K562 (cell line): Measurements from ENCODE around the gene GPR39. TPM values are rescaled to one million over a fixed set of nuclear protein-coding genes. Genes with fewer than 3 reads are reported as not detected.

ENCODE experiments used
- ATAC-seq: fragments of 200-7000 bp; cut with Tn5 transposase; 3 replicates; pipeline ENCODE4 v1.9.1; 2020; ENCODE audit warnings: moderate library complexity
- BruUV-seq: library from RNA; stranded (reverse); fragments of 400-500 nt; replicated peaks from 2 replicates; lab custom pipeline; 2021; lab: Mats Ljungman, UMichigan
- CTCF ChIA-PET: fragments of 300-600 bp; formaldehyde crosslinking; extraction: SDS; loops from one replicate; lab custom pipeline; 2021; ENCODE audit warnings: low intra/inter-chr PET ratio; lab: Yijun Ruan, JAX
- POLR2A ChIA-PET: fragments of 300-600, 350-650 bp; sonication (Branson Sonifier 250); formaldehyde crosslinking; extraction: SDS; loops from one replicate; lab custom pipeline; 2021; ENCODE audit warnings: antibody characterized with exemption, inconsistent platforms; lab: Yijun Ruan, JAX
- DNase-seq, 4 experiments: peaks; one replicate each; pipeline versions ENCODE4 v3.0.0 to v3.0.0-alpha.2; 2011 to 2018; ENCODE audit warnings: low spot score in 3 of 4, mixed read lengths in 3 of 4; ENCODE audit errors: extremely low read depth in 1 of 4
- FAIRE-seq: peaks from 2 replicates; lab custom pipeline; 2011; peaks lifted over from hg19 to GRCh38; lab: Jason Lieb, UNC
- H2AFZ ChIP-seq: 2 replicates; pipeline ENCODE4 v1.6.0; 2011; ENCODE audit warnings: low read depth, low read length, control low read depth, inconsistent platforms
- H3K27ac ChIP-seq: fragments of 200-600 bp; 3 replicates; pipeline ENCODE4 v1.8.0; 2011; ENCODE audit warnings: low read depth, mild to moderate bottlenecking, control low read depth, inconsistent platforms, low read length, moderate library complexity, mixed read lengths; ENCODE audit errors: extremely low read depth
- H3K27me3 ChIP-seq, 2 experiments: fragments of 300-600 bp in 1 of 2; 2 replicates in 1 of 2; 3 replicates in 1 of 2; pipeline versions ENCODE4 v1.6.0 to v1.8.0; 2011; ENCODE audit warnings: inconsistent platforms in 2 of 2, low read length in 2 of 2, mild to moderate bottlenecking in 1 of 2, mixed read lengths in 1 of 2, moderate library complexity in 1 of 2; ENCODE audit not compliant: control insufficient read depth in 2 of 2, insufficient read depth in 2 of 2
- H3K36me3 ChIP-seq: fragments of 300-600 bp; 3 replicates; pipeline ENCODE4 v1.8.0; 2011; ENCODE audit warnings: mild to moderate bottlenecking, low read length, inconsistent platforms; ENCODE audit not compliant: control insufficient read depth, insufficient read depth
- H3K4me1 ChIP-seq, 2 experiments: fragments of 200-600 bp in 1 of 2; replicated peaks in 1 of 2; 2 replicates in 1 of 2; 3 replicates in 1 of 2; pipeline versions ENCODE4 v1.5.1 to v1.8.0; 2011; ENCODE audit warnings: inconsistent platforms in 2 of 2, low read length in 2 of 2, mild to moderate bottlenecking in 1 of 2, mixed read lengths in 1 of 2, moderate library complexity in 1 of 2; ENCODE audit not compliant: control insufficient read depth in 2 of 2, insufficient read depth in 2 of 2
- H3K4me2 ChIP-seq: 2 replicates; pipeline ENCODE4 v1.6.1; 2011; ENCODE audit warnings: low read length, control low read depth, inconsistent platforms, mixed read lengths; ENCODE audit not compliant: insufficient read depth
- H3K4me3 ChIP-seq: fragments of 200-600 bp; sonication (generic), shearing (Covaris generic); 2 replicates; pipeline ENCODE4 v1.5.1; 2016; ENCODE audit warnings: control low read depth, inconsistent platforms
- H3K79me2 ChIP-seq: fragments of 200-600 bp; 3 replicates; pipeline ENCODE4 v1.8.0; 2011; ENCODE audit warnings: low read length, inconsistent platforms; ENCODE audit not compliant: control insufficient read depth, insufficient read depth
- H3K9ac ChIP-seq, 2 experiments: 2 replicates each; pipeline versions ENCODE4 v1.6.0 to v1.6.1; 2011; ENCODE audit warnings: low read depth in 2 of 2, low read length in 2 of 2, control low read depth in 1 of 2, inconsistent platforms in 1 of 2, mild to moderate bottlenecking in 1 of 2, mixed read lengths in 1 of 2; ENCODE audit not compliant: insufficient read depth in 1 of 2
- H3K9me1 ChIP-seq: one replicate; pipeline ENCODE4 v1.6.0; 2011; ENCODE audit warnings: inconsistent platforms, mild to moderate bottlenecking, low read length, moderate library complexity; ENCODE audit not compliant: control insufficient read depth, insufficient read depth
- H3K9me3 ChIP-seq: replicated peaks from 2 replicates; pipeline ENCODE4 v1.5.1; 2011; ENCODE audit warnings: low read depth, low read length, inconsistent platforms; ENCODE audit not compliant: control insufficient read depth, insufficient read depth
- H4K20me1 ChIP-seq: replicated peaks from 2 replicates; pipeline ENCODE4 v1.6.1; 2011; ENCODE audit warnings: low read length, inconsistent platforms, mixed read lengths; ENCODE audit not compliant: control insufficient read depth, insufficient read depth
- CBFA2T3 ChIP-seq: fragments of 450-650 bp; IDR thresholded peaks from 2 replicates; pipeline ENCODE4 v1.6.1; 2017
- CXXC5 ChIP-seq: fragments of 250-450 bp; sonication (Bioruptor Pico); IDR thresholded peaks from 2 replicates; pipeline ENCODE4 v1.8.0; 2022; ENCODE audit warnings: inconsistent platforms, mild to moderate bottlenecking, moderate library complexity
- HDAC8 ChIP-seq: fragments of 450-650 bp; IDR thresholded peaks from 2 replicates; pipeline ENCODE4 v1.6.1; 2016; ENCODE audit warnings: mild to moderate bottlenecking, missing genetic modification characterization, moderate library complexity, missing compliant biosample characterization
- HSF4 ChIP-seq: fragments of 250-450 bp; sonication (Bioruptor Pico); IDR thresholded peaks from 2 replicates; pipeline ENCODE4 v2.1.2; 2022; ENCODE audit warnings: mild to moderate bottlenecking, moderate library complexity, borderline replicate concordance
- KAT2B ChIP-seq: IDR thresholded peaks from one replicate; pipeline ENCODE4 v1.6.1; 2012; ENCODE audit warnings: low read depth, mild to moderate bottlenecking, control low read depth, inconsistent platforms, low read length, moderate library complexity
- KLF1 ChIP-seq: fragments of 450-650 bp; IDR thresholded peaks from 2 replicates; pipeline ENCODE4 v1.6.1; 2016; ENCODE audit warnings: missing genetic modification characterization, missing compliant biosample characterization
- MITF ChIP-seq: IDR thresholded peaks from 2 replicates; pipeline ENCODE4 v1.6.1; 2014; ENCODE audit warnings: antibody characterized with exemption
- PML ChIP-seq: IDR thresholded peaks from 2 replicates; pipeline ENCODE4 v1.6.1; 2012; ENCODE audit warnings: low read length, inconsistent platforms
- POLR2H ChIP-seq: IDR thresholded peaks from 2 replicates; pipeline ENCODE4 v1.6.1; 2016; ENCODE audit warnings: missing genetic modification characterization, low read depth, mild to moderate bottlenecking, control low read depth, missing compliant biosample characterization, moderate library complexity
- SPI1 ChIP-seq: IDR thresholded peaks from 2 replicates; pipeline ENCODE4 v1.6.1; 2011; ENCODE audit warnings: low read depth, low read length, control low read depth, borderline replicate concordance
- ZBTB11 ChIP-seq, 3 experiments: fragments of 200-800 bp in 1 of 3; fragments of 250-450 bp in 1 of 3; fragments of 450-650 bp in 1 of 3; sonication (Bioruptor Pico) in 1 of 3; sonication (Bioruptor generic) in 1 of 3; formaldehyde crosslinking in 1 of 3; IDR thresholded peaks; 2 replicates each; pipeline versions ENCODE4 v1.6.1 to v1.8.0; 2016 to 2022; ENCODE audit warnings: mild to moderate bottlenecking in 2 of 3, missing genetic modification characterization in 2 of 3, missing compliant biosample characterization in 1 of 3, moderate library complexity in 1 of 3
- ZNF133 ChIP-seq: fragments of 250-450 bp; sonication (Bioruptor Pico); IDR thresholded peaks from 2 replicates; pipeline ENCODE4 v1.4.0; 2020; ENCODE audit warnings: mild to moderate bottlenecking
- ZNF197 ChIP-seq: fragments of 200-800 bp; sonication (Bioruptor generic); IDR thresholded peaks from 2 replicates; pipeline ENCODE4 v1.6.1; 2016; ENCODE audit warnings: low read depth, missing genetic modification characterization, missing compliant biosample characterization
- ZNF589 ChIP-seq: fragments of 200-800 bp; sonication (Bioruptor generic); IDR thresholded peaks from 2 replicates; pipeline ENCODE4 v1.6.1; 2016; ENCODE audit warnings: low read depth, missing genetic modification characterization, missing compliant biosample characterization
- ZNF699 ChIP-seq: fragments of 250-450 bp; sonication (Bioruptor Pico); IDR thresholded peaks from 2 replicates; pipeline ENCODE4 v1.8.0; 2021; ENCODE audit warnings: mild to moderate bottlenecking, moderate library complexity; ENCODE audit not compliant: insufficient replicate concordance
- ZZZ3 ChIP-seq: fragments of 450-650 bp; IDR thresholded peaks from 2 replicates; pipeline ENCODE4 v1.6.1; 2016; ENCODE audit warnings: antibody characterized with exemption, mild to moderate bottlenecking, moderate library complexity
- WGBS: fragments of 100-300 bp; shearing (Covaris generic); methylation state at CpG from one replicate; pipeline ENCODE4 v1.1.6; 2016; ENCODE audit warnings: low coverage, mixed read lengths; ENCODE audit not compliant: insufficient coverage; ENCODE audit errors: missing lambda C conversion rate; 5-methylcytosine and 5-hydroxymethylcytosine counted together
- in situ Hi-C: fragments of 300-500 bp; cut with MboI; formaldehyde crosslinking; loops from 4 replicates; pipeline ENCODE4 v1.15.0; 2018; ENCODE audit warnings: inconsistent platforms, mixed read lengths
- intact Hi-C: fragments of 100-400 bp; cut with micrococcal nuclease; formaldehyde crosslinking; loops from 2 replicates; pipeline ENCODE4 v1.14.2; 2022
- polyA plus RNA-seq, 8 experiments: library from polyadenylated mRNA; depleted of rRNA in 4 of 8; stranded (reverse) in 5 of 8; unstranded in 3 of 8; fragments of >200 nt; fragmentation: Nextera tagmentation in 2 of 8; fragmentation: Illumina TruSeq in 1 of 8; extraction: Ambion mirVana in 2 of 8; extraction: Trizol in 1 of 8; gene quantifications; 2 replicates each; pipeline versions ENCODE4 v1.2.1 to v1.2.3, GENCODE V29; 2011 to 2014; ENCODE audit warnings: inconsistent platforms in 1 of 8, missing spikeins in 1 of 8
- total RNA-seq, 7 experiments: library from RNA; depleted of rRNA in 6 of 7; stranded (reverse); fragments of >200 nt in 6 of 7; fragmentation: Illumina TruSeq in 2 of 7; extraction: Trizol in 2 of 7; gene quantifications; 2 replicates each; pipeline versions ENCODE4 v1.2.1 to v1.2.3, GENCODE V29; 2011 to 2021; ENCODE audit warnings: low replicate concordance in 1 of 7
- TF ChIP-seq, protein P1 (sequence below): fragments of 250-450 bp; sonication (Bioruptor Pico); IDR thresholded peaks from 2 replicates; pipeline ENCODE4 v1.5.1; 2021; ENCODE audit warnings: mild to moderate bottlenecking

Gene GPR39
- total and polyA plus RNA-seq, 9 of the 15 experiments (the other 6 are each of a cell fraction or from before 2014, with no cell fraction given): 0.04 TPM; not detected in 8

DNA sequence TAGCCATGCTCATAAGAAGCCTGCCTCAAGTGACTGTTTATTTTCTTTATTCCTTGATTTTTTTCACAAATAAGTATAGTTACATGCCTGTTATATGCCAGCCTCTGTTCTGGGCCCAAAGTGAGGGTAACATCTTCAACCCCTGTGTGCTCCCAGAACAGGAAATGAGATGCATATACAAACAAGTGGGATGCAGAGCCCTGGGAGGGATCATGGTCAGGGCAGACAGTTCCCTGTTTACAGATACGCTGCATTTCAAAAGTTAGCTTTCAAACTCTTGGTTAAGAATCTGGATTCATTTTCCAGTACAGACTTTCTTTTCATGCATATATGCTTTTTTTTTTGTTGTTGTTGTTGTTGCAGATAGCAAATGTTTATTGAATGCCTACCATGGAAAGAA is 24.4 kb downstream of the GPR39 start (continued):
- TF ChIP-seq ZZZ3 (no peak), MITF (no peak), HSF4 (CRISPR knock-in tag) (no peak), ZNF197 (CRISPR knock-in tag) (no peak)

GRCh38 chr2:132442278-132442677 is 25.7 kb downstream of the GPR39 start:
- 0% methylated on average over 3 of the region's 7 CpGs for WGBS
- Histone ChIP-seq H3K4me3 (no peak overlapping the region), H3K9me3 (no peaks in the 10 kb centered on the region), H3K4me2 (no peak overlapping the region), H3K27me3 (peaks cover 0 to 4% of the 10 kb centered on the region in 2 experiments; a peak in 2 of 5 replicates), H3K9me1 (no peaks in the 10 kb centered on the region), H3K27ac (no peak overlapping the region), H3K4me1 (no peaks in the 10 kb centered on the region), H3K9ac (no peak overlapping the region), H4K20me1 (no peaks in the 10 kb centered on the region), H3K79me2 (no peaks in the 10 kb centered on the region), H3K36me3 (no peaks in the 10 kb centered on the region), H2AFZ (no peak overlapping the region)
- ChIA-PET POLR2A (no interaction called here), CTCF (no interaction called here)
- no peak for ATAC-seq
- intact Hi-C loops: no loop called here
- FAIRE-seq: no peak
- no TSS peak for BruUV-seq
- no peak for DNase-seq
- in situ Hi-C loops: no loop called here
- no peak for TF ChIP-seq HDAC8 (tag)
- TF ChIP-seq PML: no peak
- no peak for TF ChIP-seq SPI1
- TF ChIP-seq POLR2H: no peak
- TF ChIP-seq CBFA2T3: no peak
- no peak for TF ChIP-seq ZNF699 (CRISPR knock-in tag)
- no peak for TF ChIP-seq KAT2B
- TF ChIP-seq CXXC5 (CRISPR knock-in tag): no peak
- no peak for TF ChIP-seq ZNF133 (CRISPR knock-in tag)
- no peak for TF ChIP-seq ZNF589 (CRISPR knock-in tag)
- TF ChIP-seq KLF1 (tag): no peak
- TF ChIP-seq, protein P1, sequence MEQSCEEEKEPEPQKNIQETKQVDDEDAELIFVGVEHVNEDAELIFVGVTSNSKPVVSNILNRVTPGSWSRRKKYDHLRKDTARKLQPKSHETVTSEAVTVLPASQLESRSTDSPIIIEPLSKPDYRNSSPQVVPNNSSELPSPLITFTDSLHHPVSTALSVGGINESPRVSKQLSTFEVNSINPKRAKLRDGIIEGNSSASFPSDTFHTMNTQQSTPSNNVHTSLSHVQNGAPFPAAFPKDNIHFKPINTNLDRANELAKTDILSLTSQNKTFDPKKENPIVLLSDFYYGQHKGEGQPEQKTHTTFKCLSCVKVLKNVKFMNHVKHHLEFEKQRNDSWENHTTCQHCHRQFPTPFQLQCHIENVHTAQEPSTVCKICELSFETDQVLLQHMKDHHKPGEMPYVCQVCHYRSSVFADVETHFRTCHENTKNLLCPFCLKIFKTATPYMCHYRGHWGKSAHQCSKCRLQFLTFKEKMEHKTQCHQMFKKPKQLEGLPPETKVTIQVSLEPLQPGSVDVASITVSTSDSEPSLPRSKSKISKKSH (CRISPR knock-in tag): no peak
- no peak for TF ChIP-seq ZBTB11 (CRISPR knock-in tag; IDR thresholded peaks at IDR 0.05)
